Activated CD4-positive, alpha-beta T cell treated with anti-CD3 and anti-CD28 coated beads, Interleukin-2, Interleukin-6, amounts not matched to agents 100 ng/mL and 50 ng/mL, durations not matched to agents 16 hours and 8 hours (primary cell): ENCODE data around the gene TATDN2.
A peak's percentile ranks its signal among the peaks of the same experiment; 100 is the strongest.
"Not testable (repeated sequence)": the region's sequence is repeated elsewhere in the genome, so short reads cannot be mapped to it uniquely, and the experiment has no call there.

Experiments used
- DNase-seq: peaks from one replicate; pipeline ENCODE4 v3.0.0-alpha.2; 2020

Gene TATDN2

DNA sequence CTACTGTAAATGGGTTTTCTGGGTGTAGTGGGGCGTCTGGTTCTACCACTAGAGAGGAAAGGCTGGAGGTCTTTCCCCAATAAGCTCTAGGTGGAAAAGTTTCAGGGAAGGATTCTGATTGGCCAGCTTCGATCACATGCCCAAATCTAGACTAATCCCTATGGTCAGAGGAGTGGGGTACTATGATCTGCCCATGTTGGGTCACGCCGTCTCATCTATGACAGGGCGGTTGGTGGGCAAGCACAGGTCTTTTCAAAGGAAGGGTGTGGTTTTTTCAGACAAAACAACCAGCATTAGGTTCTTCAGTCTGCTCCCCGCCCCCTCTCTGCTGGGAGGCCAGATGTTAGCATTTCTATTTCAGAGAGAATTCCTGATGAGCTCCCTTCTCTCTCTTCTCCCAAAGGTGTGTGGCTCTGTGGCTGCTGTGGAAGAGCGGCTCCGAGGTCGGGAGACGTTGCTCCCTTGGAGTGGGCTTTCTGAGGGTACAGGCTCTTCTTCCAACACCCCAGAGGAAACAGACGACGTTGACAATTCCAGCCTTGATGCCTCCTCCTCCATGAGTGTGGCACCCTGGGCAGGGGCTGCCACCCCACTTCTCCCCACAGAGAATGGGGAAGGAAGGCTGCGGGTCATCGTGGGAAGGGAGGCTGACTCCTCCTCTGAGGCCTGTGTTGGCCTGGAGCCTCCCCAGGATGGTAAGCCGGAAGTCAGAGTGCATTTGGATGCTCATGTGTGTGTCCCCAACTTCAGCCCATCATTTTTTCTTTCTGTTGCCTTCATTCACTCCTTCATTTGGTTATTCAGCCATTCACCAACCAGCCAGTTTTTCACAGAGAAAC, 9.7 kb upstream of the TATDN2 start:
- peak; percentile 37 for DNase-seq

DNA sequence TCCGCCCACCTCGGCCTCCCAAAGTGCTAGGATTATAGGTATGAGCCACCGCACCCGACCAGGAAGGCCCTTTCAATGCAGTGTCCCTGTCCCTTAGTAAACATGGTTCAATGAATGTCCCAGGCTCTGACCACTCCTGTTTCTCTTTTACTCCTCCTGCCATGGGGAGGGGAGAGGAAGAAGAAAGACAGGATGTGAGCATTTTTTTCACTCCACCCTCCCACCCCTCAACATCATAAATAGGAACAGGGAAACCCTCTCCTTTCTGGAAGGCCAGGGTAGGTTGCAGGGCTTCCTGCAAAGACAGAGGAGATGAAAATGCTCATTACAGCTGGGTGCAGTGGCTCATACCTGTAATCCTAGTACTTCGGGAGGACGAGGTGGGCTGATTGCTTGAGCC, 7.5 kb upstream of the TATDN2 start:
- no peak for DNase-seq

DNA sequence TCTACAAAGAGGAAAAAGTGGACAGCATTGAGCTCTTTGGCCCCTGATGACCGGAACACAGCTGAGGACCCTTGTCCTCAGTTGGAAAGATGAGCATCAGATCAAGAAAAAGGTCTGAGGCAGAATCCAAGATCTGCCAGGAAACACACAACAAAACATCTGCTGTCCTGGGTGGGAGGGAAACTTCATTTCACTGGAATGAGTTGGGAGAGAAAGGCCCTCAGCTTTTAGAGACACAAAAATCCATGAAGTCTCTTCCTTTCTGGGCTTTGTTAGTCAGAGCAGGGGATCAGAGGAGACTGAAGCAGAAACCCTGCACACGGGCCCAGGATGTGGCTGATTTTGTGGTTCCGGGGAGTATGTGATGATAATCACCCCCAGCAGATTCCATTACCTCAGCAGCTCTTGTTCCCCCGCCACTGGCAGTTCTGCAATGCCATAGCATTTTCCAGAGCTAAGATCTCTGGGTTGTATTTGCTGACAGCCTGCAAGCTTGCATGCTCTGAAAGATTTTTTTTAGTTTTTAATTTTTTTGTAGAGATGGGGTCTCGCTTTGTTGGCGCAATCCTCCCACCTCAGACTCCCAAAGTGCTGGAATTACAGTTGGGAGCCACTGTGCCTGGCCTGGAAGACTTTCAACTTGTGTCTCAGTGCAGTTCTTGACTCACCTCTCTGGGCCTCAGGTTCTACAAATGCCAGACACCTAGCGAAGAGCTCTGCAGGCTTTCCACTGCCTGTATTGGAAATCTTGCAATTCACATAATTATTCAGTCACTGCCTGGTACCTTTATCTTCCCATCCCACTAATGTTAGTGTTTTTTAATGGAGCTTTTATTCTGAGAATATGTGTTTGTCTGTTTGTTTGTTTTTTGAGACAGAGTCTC, 5.8 kb upstream of the TATDN2 start:
- DNase-seq = peak; percentile 87

DNA sequence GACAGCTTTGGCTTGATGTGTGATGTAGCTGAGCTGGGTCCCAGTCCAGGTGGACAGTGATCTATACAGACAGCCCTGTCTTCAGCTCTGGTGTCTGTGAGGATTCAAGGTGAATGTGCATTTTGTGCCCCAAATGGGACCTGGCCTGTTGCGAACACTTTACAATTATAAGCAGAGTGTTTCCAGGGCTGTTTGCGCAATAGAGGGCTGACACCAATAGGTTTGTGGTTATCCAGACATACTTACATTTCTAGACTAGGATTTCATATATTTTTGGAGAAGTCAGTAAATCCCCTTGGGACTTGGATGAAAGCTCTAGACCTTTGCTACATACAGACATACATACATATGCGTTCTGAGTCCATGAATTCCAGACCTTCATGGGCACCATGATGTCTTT, 4.2 kb upstream of the TATDN2 start:
- DNase-seq = no peak

DNA sequence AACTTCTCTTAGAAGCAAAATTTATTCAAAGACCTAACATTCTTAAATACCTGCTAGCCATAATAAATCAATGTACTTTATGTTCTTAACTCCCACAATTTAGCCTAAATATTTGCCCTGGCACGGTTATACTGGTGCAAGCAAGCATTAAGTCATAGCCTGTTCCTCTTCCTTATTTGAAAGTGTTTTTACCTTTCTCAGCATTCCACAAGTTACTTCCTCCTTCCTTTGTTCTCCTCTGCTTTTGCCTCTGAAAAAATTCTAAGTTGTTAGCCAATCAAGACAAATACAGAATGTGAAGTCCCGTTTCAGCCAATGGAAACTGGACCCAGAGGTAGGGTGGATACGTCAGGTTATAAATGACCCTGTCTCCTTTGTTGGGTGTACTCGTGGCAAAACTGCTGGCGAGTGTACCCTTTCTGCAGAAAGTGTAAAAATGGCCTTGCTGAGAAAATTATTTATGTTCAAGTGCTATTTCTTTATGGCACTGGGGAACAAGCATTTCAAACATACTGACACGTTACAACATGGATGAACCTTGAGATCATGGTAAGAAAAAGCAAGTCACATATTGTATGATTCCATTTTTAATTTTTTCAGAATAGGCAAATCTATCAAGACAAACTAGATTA, 3.1 kb upstream of the TATDN2 start:
- DNase-seq = no peak

DNA sequence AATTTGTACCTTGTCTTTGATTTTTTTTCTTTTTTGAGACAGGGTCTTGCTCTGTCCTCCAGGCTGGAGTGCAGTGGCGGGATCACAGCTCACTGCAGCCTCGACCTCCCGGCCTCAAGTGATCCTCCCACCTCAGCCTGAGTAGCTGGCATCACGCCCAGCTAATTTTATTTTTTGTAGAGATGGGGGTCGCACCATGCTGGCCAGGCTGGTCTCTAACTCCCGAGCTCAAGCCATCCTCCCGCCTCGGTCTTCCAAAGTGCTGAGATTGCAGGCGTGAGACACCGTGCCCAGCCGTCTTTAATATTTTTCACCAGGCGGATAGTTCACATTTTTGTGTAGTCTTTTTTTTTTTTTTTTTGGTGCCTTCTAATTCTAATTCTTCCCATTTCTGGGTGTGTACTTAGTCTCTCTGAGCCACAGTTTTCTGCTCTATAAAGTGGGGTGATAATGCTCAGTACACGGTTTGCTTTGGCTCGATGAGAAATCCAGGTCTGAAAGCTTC, 528 bp upstream of the TATDN2 start:
- no peak for DNase-seq

DNA sequence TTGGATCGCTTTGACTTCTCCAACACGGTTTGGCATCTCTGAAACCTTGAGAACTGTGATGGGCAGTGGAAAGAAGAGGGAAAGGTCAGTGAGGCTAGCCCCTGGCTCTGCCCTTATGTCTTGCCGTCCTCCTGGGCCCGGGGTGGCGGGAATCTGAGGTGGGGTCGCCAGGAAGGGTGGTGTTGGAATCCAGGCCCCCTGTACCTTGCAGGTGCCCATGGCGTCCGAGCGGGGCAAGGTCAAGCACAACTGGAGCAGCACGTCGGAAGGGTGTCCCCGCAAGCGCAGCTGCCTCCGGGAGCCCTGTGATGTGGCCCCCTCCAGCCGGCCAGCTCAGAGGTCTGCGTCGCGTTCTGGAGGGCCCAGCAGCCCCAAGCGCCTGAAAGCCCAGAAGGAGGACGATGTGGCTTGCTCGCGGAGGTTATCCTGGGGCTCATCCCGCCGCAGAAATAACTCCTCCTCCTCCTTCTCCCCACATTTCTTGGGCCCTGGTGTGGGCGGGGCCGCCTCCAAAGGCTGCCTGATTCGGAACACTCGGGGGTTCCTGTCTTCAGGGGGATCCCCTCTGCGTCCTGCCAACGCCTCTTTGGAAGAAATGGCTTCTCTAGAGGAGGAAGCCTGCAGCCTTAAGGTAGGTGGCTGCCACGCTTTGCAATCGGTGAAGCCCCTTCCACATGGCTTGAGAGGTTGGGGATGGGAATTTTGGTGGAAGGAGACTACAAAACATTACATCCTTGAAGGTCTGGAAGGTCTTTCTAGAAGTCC, 907 bp downstream of the TATDN2 start:
- peak; percentile 82 for DNase-seq

DNA sequence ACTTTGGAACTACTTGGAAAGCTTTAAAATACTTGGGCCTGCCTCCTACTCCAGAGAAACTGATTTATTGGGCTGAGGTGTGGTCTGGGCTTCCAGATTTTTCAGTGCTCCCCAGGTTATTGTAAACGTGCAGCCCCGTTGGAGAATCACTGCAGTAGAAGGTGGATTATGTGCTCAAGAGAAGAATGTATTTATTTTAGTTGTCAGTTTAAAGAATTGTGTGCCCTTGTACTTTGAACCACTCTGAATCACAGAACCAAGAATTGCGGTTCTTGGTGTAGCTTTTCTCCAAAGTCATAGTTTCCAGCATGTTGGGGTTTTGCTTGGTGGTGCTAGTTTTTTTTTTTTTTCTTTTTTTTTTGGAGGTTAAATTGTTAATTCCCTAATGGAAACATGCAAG, 1.6 kb downstream of the TATDN2 start:
- DNase-seq = peak; percentile 49

DNA sequence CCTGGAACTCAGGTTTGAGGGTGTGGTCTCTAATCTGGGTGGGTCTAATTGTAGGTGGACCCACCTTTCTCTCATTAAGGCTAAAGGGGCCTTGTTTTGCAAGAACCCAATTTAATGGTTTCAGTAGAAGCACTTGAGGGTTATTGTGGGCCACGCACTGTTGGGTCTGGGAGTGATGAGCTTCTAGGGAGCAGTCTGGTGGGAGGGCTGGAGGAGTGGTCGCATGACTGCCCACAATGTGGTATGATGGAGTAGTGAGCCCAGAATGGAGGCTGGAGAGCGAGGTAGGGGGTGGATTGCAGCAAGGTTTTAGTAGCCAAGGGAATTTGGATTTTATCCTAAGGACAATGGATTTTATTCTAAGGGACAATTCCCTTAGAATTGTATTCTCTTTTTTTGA, 2.7 kb downstream of the TATDN2 start:
- no peak for DNase-seq

DNA sequence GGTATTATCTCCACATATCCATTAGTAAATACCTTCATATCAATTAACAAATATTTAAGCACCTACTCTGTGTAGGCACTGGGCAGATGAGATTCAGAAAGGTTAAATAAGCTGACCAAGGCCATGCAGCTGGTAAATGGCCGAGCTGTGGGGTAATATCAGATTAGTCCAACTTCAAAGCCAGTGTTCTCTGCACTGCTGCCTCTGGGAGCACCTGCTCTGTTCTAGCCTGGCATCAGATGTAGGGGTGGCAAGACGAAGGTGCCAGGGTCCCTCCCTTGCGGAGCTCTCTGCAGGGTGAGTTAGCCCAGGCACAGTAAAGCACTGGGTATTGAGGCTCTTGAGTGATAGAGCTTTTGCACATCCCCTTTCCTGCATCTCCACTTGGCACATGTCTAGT, 5.5 kb downstream of the TATDN2 start:
- no peak for DNase-seq

DNA sequence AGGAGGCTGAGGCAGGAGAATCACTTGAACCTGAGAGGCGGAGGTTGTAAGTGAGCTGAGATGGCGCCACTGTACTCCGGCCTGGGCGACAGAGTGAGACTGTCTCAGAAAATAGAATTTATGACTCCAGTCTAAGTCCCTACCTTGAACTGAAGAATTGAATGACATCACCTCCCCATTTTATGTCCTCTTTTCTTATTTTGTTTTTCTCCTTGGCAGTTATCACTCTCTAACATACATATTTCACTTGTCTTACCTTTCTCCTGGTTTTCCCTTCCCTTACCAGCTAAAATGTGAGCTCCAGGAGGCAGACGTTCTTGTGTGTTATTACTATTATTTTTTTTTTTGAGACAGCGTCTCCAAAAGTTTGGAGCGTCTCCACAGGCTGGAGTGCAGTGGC, 7.6 kb downstream of the TATDN2 start:
- no peak for DNase-seq

DNA sequence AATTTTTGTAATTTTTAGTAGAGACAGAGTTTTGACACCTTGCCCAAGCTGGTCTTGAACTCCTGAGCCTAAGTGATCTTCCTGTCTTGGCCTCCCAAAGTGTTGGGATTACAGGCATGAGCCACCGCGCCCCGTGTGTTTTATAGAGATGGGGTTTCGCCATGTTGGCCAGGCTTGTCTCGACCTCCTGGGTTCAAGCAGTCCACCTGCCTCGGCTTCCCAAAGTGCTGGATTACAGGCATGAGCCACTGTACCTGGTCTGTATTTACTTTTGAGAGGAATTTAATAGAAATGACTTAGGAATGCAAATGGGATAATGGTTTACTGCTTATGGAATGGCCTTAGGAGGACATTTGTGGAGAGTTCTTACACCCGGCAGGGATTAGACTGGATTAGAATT, 10.8 kb downstream of the TATDN2 start:
- DNase-seq = no peak

DNA sequence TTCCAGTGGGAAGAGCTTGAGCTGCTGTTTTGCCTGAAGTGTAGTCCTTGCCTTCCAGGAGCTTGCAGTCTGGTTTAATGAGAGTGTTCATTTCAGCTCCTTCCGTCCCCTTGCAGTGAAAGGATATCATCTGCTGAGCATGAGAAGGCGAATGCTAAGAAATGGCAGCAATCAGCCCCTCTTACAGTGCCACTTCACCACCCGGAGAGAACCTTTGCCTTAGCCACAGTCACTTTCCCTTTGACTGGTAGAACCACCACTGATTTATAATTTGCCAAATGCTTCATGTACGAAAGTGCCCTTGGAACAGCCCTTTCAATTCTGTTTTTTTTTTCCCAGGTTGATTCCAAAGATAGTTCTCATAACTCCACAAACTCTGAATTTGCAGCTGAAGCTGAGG, 11.5 kb downstream of the TATDN2 start:
- DNase-seq = peak; percentile 41

DNA sequence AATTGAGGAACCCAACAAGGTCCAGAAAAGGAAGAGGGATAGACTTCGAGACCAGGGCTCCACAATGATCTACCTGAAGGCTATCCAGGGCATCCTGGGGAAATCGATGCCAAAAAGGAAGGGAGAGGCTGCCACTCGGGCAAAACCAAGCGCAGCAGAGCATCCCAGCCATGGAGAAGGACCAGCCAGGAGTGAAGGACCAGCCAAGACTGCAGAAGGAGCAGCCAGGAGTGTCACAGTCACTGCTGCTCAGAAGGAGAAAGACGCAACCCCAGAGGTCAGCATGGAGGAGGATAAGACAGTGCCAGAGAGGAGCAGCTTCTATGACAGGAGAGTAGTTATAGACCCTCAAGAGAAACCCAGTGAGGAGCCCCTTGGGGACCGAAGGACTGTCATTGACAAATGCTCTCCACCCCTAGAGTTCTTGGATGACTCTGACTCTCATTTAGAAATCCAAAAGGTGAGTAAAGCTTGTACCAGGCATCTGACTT, 12.0 kb downstream of the TATDN2 start:
- no peak for DNase-seq

DNA sequence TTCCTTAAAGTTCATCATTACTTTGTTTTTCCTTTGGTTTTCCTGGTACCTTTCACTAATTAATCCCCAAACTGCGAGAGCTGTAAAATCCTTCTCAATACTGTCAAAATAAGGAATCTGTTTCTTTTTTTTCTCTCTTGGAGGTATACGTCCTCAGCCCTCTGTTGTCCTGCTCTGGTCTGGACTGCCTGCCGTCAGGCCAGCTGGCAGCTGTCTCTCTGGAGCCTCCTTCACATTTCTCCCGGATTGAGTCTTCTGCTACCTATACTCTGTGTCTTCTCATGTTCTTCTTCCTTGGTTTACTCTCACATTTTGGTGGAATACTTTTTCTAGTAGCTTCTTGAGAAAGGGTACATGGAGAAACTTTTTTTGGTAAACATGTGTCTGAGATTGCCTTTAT, 13.8 kb downstream of the TATDN2 start:
- DNase-seq = no peak

DNA sequence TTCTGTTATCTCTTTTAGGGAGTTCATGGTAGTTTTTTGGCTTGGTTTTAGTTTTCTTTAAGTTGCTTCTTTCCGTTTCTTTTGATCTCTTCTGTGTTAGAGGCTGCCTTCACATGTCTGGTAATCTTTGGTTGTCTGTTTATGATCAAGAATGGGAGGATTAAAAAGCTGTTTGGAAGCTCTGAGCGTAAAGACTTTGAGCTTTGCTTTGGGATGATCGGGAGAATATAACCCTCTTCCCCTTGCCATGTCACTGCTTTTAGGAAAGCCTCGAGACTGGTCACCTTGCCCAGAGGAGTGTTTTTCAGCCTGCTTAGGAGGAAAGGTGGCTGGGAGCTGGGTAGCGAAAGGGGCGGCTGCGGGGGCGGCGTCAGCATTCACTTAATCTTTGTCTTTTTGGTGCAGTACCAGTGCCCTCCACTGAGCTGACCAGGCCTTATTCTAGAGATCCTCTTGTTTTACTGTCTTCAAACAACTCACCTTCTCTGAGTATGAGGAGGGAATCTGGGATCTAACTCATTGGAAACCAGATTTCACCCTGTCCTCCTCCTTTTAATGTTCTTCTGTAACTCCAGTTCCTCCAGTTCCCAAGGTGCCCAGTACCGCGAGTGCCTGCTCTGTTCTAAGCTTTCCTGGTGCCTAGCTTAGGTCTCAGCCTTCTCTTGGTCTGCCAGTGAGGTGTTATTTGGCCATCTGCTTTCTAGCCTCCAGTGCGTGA, 15.5 kb downstream of the TATDN2 start:
- peak; percentile 71 for DNase-seq

DNA sequence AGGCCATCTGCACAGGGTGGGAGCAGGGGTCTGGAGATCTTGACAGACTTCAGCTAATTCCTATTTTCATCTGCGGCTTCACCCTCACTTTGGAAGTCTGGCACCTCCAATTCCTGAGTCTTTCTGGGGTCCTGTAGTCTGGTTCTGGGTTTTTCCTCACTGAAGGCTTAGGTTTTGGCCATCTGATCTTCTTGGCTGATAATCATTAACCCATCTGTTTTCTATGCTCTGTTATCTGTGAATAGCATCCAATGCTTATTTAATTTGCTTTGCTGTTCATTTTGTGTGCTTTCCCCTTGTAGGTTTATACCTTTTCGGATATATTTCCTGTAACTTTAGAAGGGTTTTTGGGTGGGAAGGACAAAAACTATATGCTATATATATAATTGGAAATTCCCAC, 17.6 kb downstream of the TATDN2 start:
- no peak for DNase-seq

DNA sequence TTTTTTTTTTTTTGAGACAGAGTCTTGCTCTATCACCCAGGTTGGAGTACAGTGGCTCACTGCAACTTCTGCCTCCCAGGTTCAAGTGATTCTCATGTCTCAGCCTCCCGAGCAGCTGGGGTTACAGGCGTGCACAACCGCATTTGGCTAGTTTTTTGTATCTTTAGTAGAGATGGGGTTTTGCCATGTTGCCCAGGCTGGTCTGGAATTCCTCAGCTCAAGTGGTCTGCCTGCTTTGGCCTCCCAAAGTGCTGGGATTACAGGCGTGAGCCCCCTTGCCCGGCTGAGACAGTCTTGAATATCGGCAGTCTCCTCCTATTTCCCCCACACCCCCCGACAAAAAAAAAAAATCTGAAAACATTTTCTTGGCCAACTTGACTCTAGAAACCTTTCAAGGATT, 18.7 kb downstream of the TATDN2 start:
- not testable (repeated sequence) for DNase-seq

DNA sequence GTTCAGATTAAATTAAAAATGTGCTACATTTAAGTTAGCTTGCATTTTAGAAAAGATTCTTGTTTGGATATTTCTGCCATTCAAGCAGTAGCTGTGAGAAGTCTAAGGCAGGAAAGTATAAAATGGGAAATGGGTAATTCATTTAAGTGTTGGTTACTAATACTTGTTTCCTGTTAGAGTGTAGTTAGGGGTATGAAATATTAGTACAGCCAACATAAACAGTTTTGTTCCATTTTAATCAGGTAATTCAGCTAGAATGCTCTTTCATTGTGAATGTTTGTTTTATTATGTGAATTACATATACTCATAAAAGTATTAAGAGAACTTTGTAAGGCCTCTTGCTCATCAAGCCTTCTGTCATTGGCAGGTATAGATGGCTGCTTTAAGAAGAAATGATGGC, 19.9 kb downstream of the TATDN2 start:
- DNase-seq = no peak

DNA sequence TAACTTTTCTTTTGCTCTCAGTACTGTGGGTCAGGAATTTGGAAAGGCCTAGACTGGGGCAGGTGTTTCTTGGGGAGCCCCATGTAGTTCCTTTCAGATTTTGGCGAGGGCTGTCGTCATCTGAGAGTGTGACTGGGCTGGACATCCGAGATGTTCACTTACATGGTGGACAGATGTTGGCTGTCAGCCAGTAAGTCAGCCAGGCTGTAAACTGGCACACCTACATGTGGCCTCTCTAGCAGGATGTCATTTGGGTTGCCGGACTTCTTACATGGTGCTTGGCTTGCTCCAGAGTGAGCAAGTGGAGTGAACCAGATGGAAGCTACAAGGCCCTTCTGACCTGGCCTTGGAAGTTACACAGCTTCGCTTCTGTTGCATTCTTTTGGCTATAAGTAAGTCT, 20.7 kb downstream of the TATDN2 start:
- no peak for DNase-seq

DNA sequence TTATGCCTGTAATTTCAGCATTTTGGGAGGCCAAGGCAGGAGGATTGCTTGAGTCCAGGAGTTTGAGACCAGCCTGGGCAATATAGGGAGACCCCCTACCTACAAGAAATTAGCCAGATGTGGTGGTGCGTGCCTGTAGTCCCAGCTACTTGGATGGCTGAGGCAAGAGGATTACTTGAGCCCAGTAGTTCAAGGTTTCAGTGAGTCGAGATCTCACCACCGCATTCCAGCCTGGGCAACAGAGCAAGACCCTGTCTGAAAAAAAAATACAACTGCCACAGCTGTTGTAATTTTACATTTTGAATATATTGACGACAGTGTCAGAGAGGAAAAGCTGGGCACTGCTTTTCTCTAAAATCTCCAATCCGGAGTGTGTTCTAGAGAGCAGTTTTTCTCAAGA, 21.2 kb downstream of the TATDN2 start:
- DNase-seq = no peak

DNA sequence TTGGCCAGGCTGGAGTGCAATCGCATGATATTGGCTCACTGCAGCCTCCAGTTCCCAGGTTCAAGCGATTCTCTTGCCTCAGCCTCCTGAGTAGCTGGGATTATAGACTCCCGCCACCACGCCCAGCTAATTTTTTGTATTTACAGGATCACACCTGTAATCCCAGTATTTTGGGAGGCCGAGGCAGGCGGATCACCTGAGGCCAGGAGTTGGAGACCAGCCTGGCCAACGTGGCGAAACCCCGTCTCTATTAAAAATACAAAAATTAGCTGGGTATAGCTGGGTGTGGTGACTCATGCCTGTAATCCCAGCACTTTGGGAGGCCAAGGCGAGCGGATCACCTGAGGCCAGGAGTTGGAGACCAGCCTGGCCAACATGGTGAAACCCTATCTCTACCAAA, 24.2 kb downstream of the TATDN2 start:
- DNase-seq = not testable (repeated sequence)
